HL-60 (cell line): ENCODE data around the gene SMIM5.

Experiments used
- CTCF ChIP-seq: IDR thresholded peaks from one replicate; pipeline ENCODE4 v1.5.1; 2011; ENCODE audit warnings: low read length, control low read depth, inconsistent platforms; ENCODE audit not compliant: insufficient read depth
- POLR2AphosphoS5 ChIP-seq: IDR thresholded peaks from 2 replicates; pipeline ENCODE4 v1.6.1; 2012; ENCODE audit warnings: low read depth
- REST ChIP-seq: IDR thresholded peaks from 2 replicates; pipeline ENCODE4 v1.6.1; 2012; ENCODE audit warnings: low read depth; ENCODE audit not compliant: insufficient replicate concordance
- SPI1 ChIP-seq: IDR thresholded peaks from 2 replicates; pipeline ENCODE4 v1.6.1; 2012; ENCODE audit warnings: low read depth, mild to moderate bottlenecking, borderline replicate concordance

DNA sequence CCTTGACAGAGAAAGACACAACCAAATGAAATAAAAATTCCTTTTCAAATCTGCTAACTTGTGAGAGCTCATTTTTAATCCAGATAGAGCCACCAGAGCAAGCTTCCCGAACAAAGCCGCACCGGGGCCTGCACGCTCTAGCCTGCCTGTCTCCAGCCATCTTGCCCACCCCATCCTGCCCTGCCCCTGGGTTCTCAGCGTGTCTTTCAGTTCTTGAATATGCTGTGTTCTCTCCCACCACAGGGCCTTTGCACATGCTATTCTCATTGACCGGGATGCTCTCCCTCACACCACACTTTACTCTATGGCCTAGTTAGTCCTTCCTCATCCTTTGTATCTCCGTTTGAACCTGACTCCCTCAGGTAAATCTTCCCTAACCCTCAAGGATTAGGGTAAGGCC is 14.7 kb downstream of the SMIM5 start:
- TF ChIP-seq CTCF: no peak
- TF ChIP-seq POLR2AphosphoS5: no peak
- no peak for TF ChIP-seq REST
- TF ChIP-seq SPI1: no peak
